ENCODE results near the gene BCR.

GRCh38 chr22:23357053-23357452 is 176.7 kb downstream of the BCR start:
- TF ChIP-seq POLR2A (IDR thresholded peaks at IDR 0.05; ENCODE audit: low read length) (no peak), GATA1 (IDR thresholded peaks at IDR 0.05; ENCODE audit: low read depth, low read length) (no peak)
